CD4-positive, alpha-beta T cell treated with Interleukin-4 for 4 hours (primary cell): ENCODE measurements around the gene LIG3.
"Not testable (repeated sequence)": the region's sequence is repeated elsewhere in the genome, so short reads cannot be mapped to it uniquely, and the experiment has no call there.

ENCODE experiments used
- DNase-seq: peaks from one replicate; pipeline ENCODE4 v3.0.0-alpha.2; 2020

The LIG3 gene

GRCh38 chr17:35045458-35045979, 65.2 kb downstream of the LIG3 start:
- not testable (repeated sequence) for DNase-seq

GRCh38 chr17:35046245-35046644, 65.9 kb downstream of the LIG3 start:
- no peak for DNase-seq

GRCh38 chr17:35046740-35047283, 66.5 kb downstream of the LIG3 start:
- peak; percentile 94 for DNase-seq

GRCh38 chr17:35048685-35049379, 68.5 kb downstream of the LIG3 start:
- no peak for DNase-seq

- no peak for DNase-seq
Measured at GRCh38 chr17:35050170-35050569, 69.9 kb downstream of the LIG3 start.

- DNase-seq = peak; percentile 95
Measured at GRCh38 chr17:35051183-35051578, 70.9 kb downstream of the LIG3 start.

- DNase-seq = peak; percentile 52
Measured at GRCh38 chr17:35051579-35052240, 71.4 kb downstream of the LIG3 start.

GRCh38 chr17:35052241-35052610, 71.9 kb downstream of the LIG3 start:
- no peak for DNase-seq

- DNase-seq = no peak
Measured at GRCh38 chr17:35052780-35053179, 72.5 kb downstream of the LIG3 start.

GRCh38 chr17:35053204-35053603, 72.9 kb downstream of the LIG3 start:
- no peak for DNase-seq

- no peak for DNase-seq
Measured at GRCh38 chr17:35056013-35056412, 75.7 kb downstream of the LIG3 start.

GRCh38 chr17:35057332-35057915, 77.1 kb downstream of the LIG3 start:
- no peak for DNase-seq
